ENCODE data around the gene ARFIP2. TPM values are rescaled to one million over a fixed set of nuclear protein-coding genes. Genes with fewer than 3 reads are reported as not detected.
A peak's percentile ranks its signal among the peaks of the same experiment; 100 is the strongest.

The ARFIP2 gene
- total RNA-seq, 2 experiments from 2014 or later, result 38.6 to 39.8 TPM

GRCh38 chr11:6468712-6469495 lies 12.2 kb downstream of the ARFIP2 start:
- ATAC-seq (no peak), DNase-seq (no peak)
- Mint-ChIP-seq H3K27me3 (ENCODE audit: low read depth) (peaks cover 17% of the 10 kb centered on the region), H3K36me3 (ENCODE audit: low read depth) (no peaks in the 10 kb centered on the region), H3K4me1 (ENCODE audit: low read depth) (peaks cover 19% of the 10 kb centered on the region), H3K27ac (no peak overlapping the region), H3K4me3 (no peak overlapping the region), H3K9me3 (ENCODE audit: insufficient read depth) (no peaks in the 10 kb centered on the region)
- POLR2A ChIA-PET, result interaction anchor here (0.6 to 0.7 kb wide), 2 partner anchors 14 to 1074 kb away, joined by 3 read pairs; no protein-coding TSS in a partner anchor
- CTCF ChIA-PET, result interaction anchor here (0.9 to 2.3 kb wide), 3 partner anchors 26 to 236 kb away, joined by 3 to 10 read pairs (median 5); no protein-coding TSS in a partner anchor

- no peaks in the 10 kb centered on the region for H3K36me3 Mint-ChIP-seq (ENCODE audit: low read depth)
- no peaks in the 10 kb centered on the region for H3K4me1 Mint-ChIP-seq (ENCODE audit: low read depth)
- ChIA-PET POLR2A (no interaction called here), CTCF (interaction anchor here (1.2 to 2.5 kb wide), 2 partner anchors 15 to 80 kb away, joined by 3 to 12 read pairs; no protein-coding TSS in a partner anchor)
- no peaks in the 10 kb centered on the region for H3K9me3 Mint-ChIP-seq (ENCODE audit: insufficient read depth)
- no peak overlapping the region for H3K4me3 Mint-ChIP-seq
- ATAC-seq (no peak), DNase-seq (no peak)
- H3K27ac Mint-ChIP-seq, result no peak overlapping the region
- no peaks in the 10 kb centered on the region for H3K27me3 Mint-ChIP-seq (ENCODE audit: low read depth)
Observed at GRCh38 chr11:6459099-6459450, 22.1 kb downstream of the ARFIP2 start.

GRCh38 chr11:6458352-6459098 lies 22.6 kb downstream of the ARFIP2 start:
- no peaks in the 10 kb centered on the region for H3K36me3 Mint-ChIP-seq (ENCODE audit: low read depth)
- DNase-seq (no peak), ATAC-seq (no peak)
- H3K4me1 Mint-ChIP-seq (ENCODE audit: low read depth), result no peaks in the 10 kb centered on the region
- H3K27me3 Mint-ChIP-seq (ENCODE audit: low read depth), result no peaks in the 10 kb centered on the region
- CTCF ChIA-PET, result interaction anchor here (1.2 to 2.5 kb wide), 2 partner anchors 15 to 79 kb away, joined by 3 to 12 read pairs; no protein-coding TSS in a partner anchor
- no peak overlapping the region for H3K27ac Mint-ChIP-seq
- no peaks in the 10 kb centered on the region for H3K9me3 Mint-ChIP-seq (ENCODE audit: insufficient read depth)
- no peak overlapping the region for H3K4me3 Mint-ChIP-seq
- POLR2A ChIA-PET, result no interaction called here

GRCh38 chr11:6457581-6458320 lies 23.4 kb downstream of the ARFIP2 start:
- Mint-ChIP-seq H3K4me3 (no peak overlapping the region), H3K9me3 (ENCODE audit: insufficient read depth) (no peaks in the 10 kb centered on the region), H3K4me1 (ENCODE audit: low read depth) (no peaks in the 10 kb centered on the region), H3K27ac (no peak overlapping the region), H3K27me3 (ENCODE audit: low read depth) (no peaks in the 10 kb centered on the region), H3K36me3 (ENCODE audit: low read depth) (no peaks in the 10 kb centered on the region)
- DNase-seq, result no peak
- ChIA-PET POLR2A (no interaction called here), CTCF (no interaction called here)
- no peak for ATAC-seq

- Mint-ChIP-seq H3K36me3 (ENCODE audit: low read depth) (no peaks in the 10 kb centered on the region), H3K9me3 (ENCODE audit: insufficient read depth) (no peaks in the 10 kb centered on the region), H3K27me3 (ENCODE audit: low read depth) (no peaks in the 10 kb centered on the region), H3K4me3 (no peak overlapping the region), H3K4me1 (ENCODE audit: low read depth) (no peaks in the 10 kb centered on the region), H3K27ac (no peak overlapping the region)
- ATAC-seq, result no peak
- DNase-seq, result no peak
- POLR2A ChIA-PET, result interaction anchor here (0.8 kb wide), 1 partner anchor 25 kb away, joined by 4 read pairs; the partner anchor contains the start of genes ARFIP2 and TIMM10B
- CTCF ChIA-PET, result interaction anchor here (1.0 to 4.9 kb wide), 2 partner anchors 13 to 77 kb away, joined by 3 to 37 read pairs; no protein-coding TSS in a partner anchor
Observed at GRCh38 chr11:6456361-6457073, 24.6 kb downstream of the ARFIP2 start.

GRCh38 chr11:6455070-6455469 lies 26.1 kb downstream of the ARFIP2 start:
- ATAC-seq (no peak), DNase-seq (no peak)
- H3K27ac Mint-ChIP-seq, result no peak overlapping the region
- ChIA-PET POLR2A (no interaction called here), CTCF (interaction anchor here (1.2 to 4.9 kb wide), 4 partner anchors 11 to 76 kb away, joined by 3 to 37 read pairs (median 14); no protein-coding TSS in a partner anchor)
- H3K9me3 Mint-ChIP-seq (ENCODE audit: insufficient read depth), result no peaks in the 10 kb centered on the region
- no peaks in the 10 kb centered on the region for H3K27me3 Mint-ChIP-seq (ENCODE audit: low read depth)
- no peaks in the 10 kb centered on the region for H3K36me3 Mint-ChIP-seq (ENCODE audit: low read depth)
- H3K4me3 Mint-ChIP-seq, result no peak overlapping the region
- H3K4me1 Mint-ChIP-seq (ENCODE audit: low read depth), result no peaks in the 10 kb centered on the region

- Mint-ChIP-seq H3K4me3 (no peak overlapping the region), H3K36me3 (ENCODE audit: low read depth) (no peaks in the 10 kb centered on the region), H3K27me3 (ENCODE audit: low read depth) (no peaks in the 10 kb centered on the region), H3K4me1 (ENCODE audit: low read depth) (no peaks in the 10 kb centered on the region), H3K27ac (no peak overlapping the region), H3K9me3 (ENCODE audit: insufficient read depth) (no peaks in the 10 kb centered on the region)
- ATAC-seq (no peak), DNase-seq (no peak)
- ChIA-PET POLR2A (interaction anchor here (0.7 to 1.0 kb wide), 2 partner anchors 22 to 39 kb away, joined by 3 read pairs; no protein-coding TSS in a partner anchor), CTCF (interaction anchor here (4.3 to 4.9 kb wide), 2 partner anchors 9 to 74 kb away, joined by 24 to 37 read pairs; no protein-coding TSS in a partner anchor)
Observed at GRCh38 chr11:6453152-6453551, 28.0 kb downstream of the ARFIP2 start.

GRCh38 chr11:6452219-6452618 lies 28.9 kb downstream of the ARFIP2 start:
- DNase-seq (no peak), ATAC-seq (no peak)
- Mint-ChIP-seq H3K4me3 (no peak overlapping the region), H3K36me3 (ENCODE audit: low read depth) (no peaks in the 10 kb centered on the region), H3K27ac (no peak overlapping the region), H3K27me3 (ENCODE audit: low read depth) (no peaks in the 10 kb centered on the region), H3K9me3 (ENCODE audit: insufficient read depth) (no peaks in the 10 kb centered on the region), H3K4me1 (ENCODE audit: low read depth) (no peaks in the 10 kb centered on the region)
- POLR2A ChIA-PET, result interaction anchor here (1.0 kb wide), 1 partner anchor 23 kb away, joined by 3 read pairs; no protein-coding TSS in a partner anchor
- CTCF ChIA-PET, result interaction anchor here (1.0 to 4.9 kb wide), 3 partner anchors 8 to 89 kb away, joined by 3 to 37 read pairs (median 24); no protein-coding TSS in a partner anchor

- no peak for DNase-seq
- Mint-ChIP-seq H3K4me3 (no peak overlapping the region), H3K9me3 (ENCODE audit: insufficient read depth) (no peaks in the 10 kb centered on the region), H3K27me3 (ENCODE audit: low read depth) (peaks cover 12% of the 10 kb centered on the region), H3K4me1 (ENCODE audit: low read depth) (no peaks in the 10 kb centered on the region), H3K27ac (no peak overlapping the region), H3K36me3 (ENCODE audit: low read depth) (no peaks in the 10 kb centered on the region)
- ChIA-PET CTCF (interaction anchor here (0.6 to 14.8 kb wide), 3 partner anchors 9 to 290 kb away, joined by 3 to 657 read pairs (median 3); no protein-coding TSS in a partner anchor), POLR2A (no interaction called here)
- no peak for ATAC-seq
Observed at GRCh38 chr11:6448574-6448973, 32.6 kb downstream of the ARFIP2 start.

- POLR2A ChIA-PET, result interaction anchor here (0.8 to 2.2 kb wide), 2 partner anchors 62 to 65 kb away, joined by 4 to 12 read pairs; no protein-coding TSS in a partner anchor
- H3K9me3 Mint-ChIP-seq (ENCODE audit: insufficient read depth), result no peaks in the 10 kb centered on the region
- ATAC-seq (peak; percentile 89), DNase-seq (peak; percentile 69)
- CTCF ChIA-PET, result interaction anchor here (0.6 to 14.8 kb wide), 50 partner anchors 8 to 299 kb away, joined by 3 to 657 read pairs (median 6); partner anchors contain the start of genes APBB1, ARFIP2, SMPD1 and TIMM10B
- H3K27ac Mint-ChIP-seq, result no peak overlapping the region
- peaks cover 12% of the 10 kb centered on the region for H3K27me3 Mint-ChIP-seq (ENCODE audit: low read depth)
- no peaks in the 10 kb centered on the region for H3K36me3 Mint-ChIP-seq (ENCODE audit: low read depth)
- no peaks in the 10 kb centered on the region for H3K4me1 Mint-ChIP-seq (ENCODE audit: low read depth)
- no peak overlapping the region for H3K4me3 Mint-ChIP-seq
Observed at GRCh38 chr11:6443269-6444003, 37.7 kb downstream of the ARFIP2 start.

Data from activated CD8-positive, alpha-beta T cell treated with anti-CD3 and anti-CD28 coated beads, Interleukin-2, amount 10 ng/mL, durations not matched to agents 7 days and 5 days (primary cell).